ENCODE results near the gene OR10K1. TPM values are rescaled to one million over a fixed set of nuclear protein-coding genes. Genes with fewer than 3 reads are reported as not detected.

The OR10K1 gene
- total RNA-seq, 1 donor from 2014 or later, result not detected

DNA sequence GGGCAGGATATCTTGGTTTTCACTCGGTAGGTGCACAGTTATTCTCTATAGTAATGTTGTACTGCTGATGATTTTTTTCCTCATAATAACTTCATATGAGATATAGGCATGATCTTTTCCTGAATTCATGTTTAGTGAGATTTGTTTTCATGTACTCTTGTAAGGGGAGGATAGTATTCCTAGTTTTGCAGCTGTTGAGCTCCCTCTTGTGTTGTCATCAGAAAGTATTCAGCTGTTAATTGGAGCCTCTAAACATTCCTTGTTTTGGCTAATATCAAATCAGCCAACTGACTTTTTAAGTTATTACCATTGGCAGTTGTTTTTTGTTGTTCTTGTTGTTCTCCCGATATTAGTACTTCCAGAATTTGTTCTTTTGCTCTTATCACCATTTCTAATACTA lies 34.7 kb downstream of the OR10K1 start:
- Mint-ChIP-seq H3K36me3 (no peaks in the 10 kb centered on the region), H3K4me1 (ENCODE audit: unreplicated experiment) (no peaks in the 10 kb centered on the region), H3K27ac (no peak overlapping the region), H3K4me3 (no peak overlapping the region), H3K9me3 (no peaks in the 10 kb centered on the region), H3K27me3 (no peaks in the 10 kb centered on the region)
- no peak for DNase-seq (ENCODE audit: extremely low spot score, unreplicated experiment)
- peak; percentile 59 for TF ChIP-seq CTCF (conservative IDR thresholded peaks at IDR 0.05)

DNA sequence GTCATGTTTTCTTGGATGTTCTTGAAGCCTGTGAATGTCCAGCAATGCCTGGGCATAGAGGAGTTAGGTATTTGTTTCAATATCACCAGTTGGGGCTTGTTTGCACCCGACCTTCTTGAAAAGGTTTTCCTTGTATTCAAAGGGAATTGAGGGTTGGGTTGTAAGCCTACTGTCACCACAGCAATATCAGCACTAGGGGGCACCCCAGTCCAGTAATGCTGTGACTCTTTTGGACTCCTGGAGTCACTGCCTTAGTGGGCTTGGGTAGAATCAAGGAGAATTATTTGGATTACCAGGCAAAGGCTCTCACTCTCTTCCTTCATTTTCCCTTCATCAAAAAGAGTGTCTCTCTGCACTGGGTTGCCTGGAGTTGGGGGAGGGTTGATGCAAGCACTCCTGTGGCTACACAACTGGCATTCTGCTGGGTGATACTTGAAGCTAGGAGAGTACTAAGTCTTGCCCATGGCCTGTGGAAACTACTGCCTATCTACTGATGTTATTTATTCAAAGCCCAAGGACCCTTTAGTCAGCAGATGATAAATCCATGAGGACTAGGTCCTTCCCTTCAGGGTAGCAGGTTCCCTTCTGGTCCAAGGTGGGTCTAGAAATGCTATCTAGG lies 44.8 kb downstream of the OR10K1 start:
- no peak for DNase-seq (ENCODE audit: extremely low spot score, unreplicated experiment)
- Mint-ChIP-seq H3K4me1 (ENCODE audit: unreplicated experiment) (no peaks in the 10 kb centered on the region), H3K4me3 (no peak overlapping the region), H3K27me3 (peaks cover 8% of the 10 kb centered on the region), H3K9me3 (no peaks in the 10 kb centered on the region), H3K36me3 (no peaks in the 10 kb centered on the region), H3K27ac (no peak overlapping the region)
- peak; percentile 73 for TF ChIP-seq CTCF (conservative IDR thresholded peaks at IDR 0.05)

DNA sequence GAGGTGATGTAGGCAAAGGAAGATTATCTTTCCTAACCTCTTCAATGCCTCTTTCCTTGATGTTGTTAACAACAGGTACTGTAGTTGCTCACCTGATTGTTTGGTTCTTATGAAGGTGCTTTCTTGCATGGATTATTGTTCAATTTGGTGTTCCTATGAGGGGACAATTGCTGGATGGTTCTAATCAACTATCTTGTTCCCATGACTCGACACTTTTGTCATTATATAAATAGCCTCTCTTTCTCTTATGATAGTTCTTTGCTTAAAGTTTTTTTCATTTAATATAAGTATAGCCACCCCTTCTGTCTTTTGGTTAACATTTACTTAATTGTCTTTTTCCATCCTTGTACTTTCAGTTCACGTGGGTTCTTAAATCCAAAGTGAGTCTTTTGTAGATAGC lies 45.9 kb downstream of the OR10K1 start:
- no peak for TF ChIP-seq CTCF (conservative IDR thresholded peaks at IDR 0.05)
- no peak overlapping the region for H3K27ac Mint-ChIP-seq

GRCh38 chr1:158509471-158510156 lies 48.0 kb downstream of the OR10K1 start:
- Mint-ChIP-seq H3K4me3 (no peak overlapping the region), H3K27ac (no peak overlapping the region), H3K9me3 (no peaks in the 10 kb centered on the region), H3K27me3 (peaks cover 8% of the 10 kb centered on the region), H3K4me1 (ENCODE audit: unreplicated experiment) (no peaks in the 10 kb centered on the region), H3K36me3 (no peaks in the 10 kb centered on the region)
- DNase-seq (ENCODE audit: extremely low spot score, unreplicated experiment), result no peak
- TF ChIP-seq CTCF (conservative IDR thresholded peaks at IDR 0.05), result no peak

More for the DNA sequence above, 45.9 kb downstream of the OR10K1 start:
- Mint-ChIP-seq H3K27me3 (peaks cover 8% of the 10 kb centered on the region), H3K4me1 (ENCODE audit: unreplicated experiment) (no peaks in the 10 kb centered on the region), H3K36me3 (no peaks in the 10 kb centered on the region), H3K9me3 (no peaks in the 10 kb centered on the region), H3K4me3 (no peak overlapping the region)
- DNase-seq (ENCODE audit: extremely low spot score, unreplicated experiment), result no peak

- TF ChIP-seq CTCF (conservative IDR thresholded peaks at IDR 0.05), result no peak
- no peak overlapping the region for H3K27ac Mint-ChIP-seq
- no peaks in the 10 kb centered on the region for H3K9me3 Mint-ChIP-seq
- H3K4me3 Mint-ChIP-seq, result no peak overlapping the region
- no peaks in the 10 kb centered on the region for H3K4me1 Mint-ChIP-seq (ENCODE audit: unreplicated experiment)
- H3K36me3 Mint-ChIP-seq, result no peaks in the 10 kb centered on the region
- DNase-seq (ENCODE audit: extremely low spot score, unreplicated experiment), result no peak
- no peaks in the 10 kb centered on the region for H3K27me3 Mint-ChIP-seq
Observed at GRCh38 chr1:158516966-158517365, 55.3 kb downstream of the OR10K1 start.

Other genes starting within 250 kb of the OR10K1 start
- gene CD1A, start 207.4 kb upstream of the OR10K1 start, total RNA-seq (ENCODE audit: low replicate concordance), result not detected in 2 replicates
- not detected in 2 replicates for gene CD1C, start 171.9 kb upstream of the OR10K1 start, total RNA-seq (ENCODE audit: low replicate concordance)
- not detected in 2 replicates for gene CD1B, start 130.3 kb upstream of the OR10K1 start, total RNA-seq (ENCODE audit: low replicate concordance)
- gene CD1E, start 107.9 kb upstream of the OR10K1 start, total RNA-seq (ENCODE audit: low replicate concordance), result not detected in 2 replicates
- gene OR10T2, start 62.4 kb upstream of the OR10K1 start, total RNA-seq (ENCODE audit: low replicate concordance), result not detected in 2 replicates
- gene OR10K2, start 35.6 kb upstream of the OR10K1 start, total RNA-seq (ENCODE audit: low replicate concordance), result not detected in 2 replicates
- gene OR10R2, start 10.4 kb downstream of the OR10K1 start, total RNA-seq (ENCODE audit: low replicate concordance), result not detected in 2 replicates
- gene OR6Y1, start 92.6 kb downstream of the OR10K1 start, total RNA-seq (ENCODE audit: low replicate concordance), result not detected in 2 replicates
- not detected in 2 replicates for gene OR6P1, start 108.7 kb downstream of the OR10K1 start, total RNA-seq (ENCODE audit: low replicate concordance)
- not detected in 2 replicates for gene OR10X1, start 118.1 kb downstream of the OR10K1 start, total RNA-seq (ENCODE audit: low replicate concordance)
- not detected in 2 replicates for gene OR10Z1, start 143.4 kb downstream of the OR10K1 start, total RNA-seq (ENCODE audit: low replicate concordance)
- gene SPTA1, start 224.9 kb downstream of the OR10K1 start, total RNA-seq (ENCODE audit: low replicate concordance), result 0.21 and 0.68 TPM in 2 replicates
- gene OR6K2, start 238.8 kb downstream of the OR10K1 start, total RNA-seq (ENCODE audit: low replicate concordance), result not detected in 2 replicates